HG03432 (cell line): ENCODE measurements around the gene LCP1.
A peak's percentile ranks its signal among the peaks of the same experiment; 100 is the strongest.

Experiments used
- ATAC-seq: cut with Tn5 transposase; IDR thresholded peaks from one replicate; pipeline ENCODE4 v1.9.1; 2021; ENCODE audit warnings: mild to moderate bottlenecking, moderate library complexity; ENCODE audit not compliant: unreplicated experiment

Gene LCP1

DNA sequence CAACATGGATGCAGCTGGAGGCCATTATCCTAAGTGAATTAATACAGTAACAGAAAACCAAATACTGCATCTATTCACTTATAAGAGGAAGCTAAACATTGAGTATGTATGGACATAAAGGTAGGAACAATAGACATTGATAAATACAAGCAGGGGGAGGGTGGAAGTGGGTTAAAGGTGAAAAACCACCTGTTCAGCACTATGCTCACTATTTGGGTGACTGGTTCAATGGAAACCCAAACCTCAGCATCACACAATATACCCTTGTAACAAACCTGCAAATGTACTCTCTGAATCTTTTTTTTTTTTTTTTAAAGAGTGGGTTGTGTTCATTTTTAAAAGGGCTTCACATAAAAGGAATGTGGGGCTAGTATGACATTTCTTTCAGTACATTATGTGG, 50.3 kb downstream of the LCP1 start:
- ATAC-seq, result no peak

DNA sequence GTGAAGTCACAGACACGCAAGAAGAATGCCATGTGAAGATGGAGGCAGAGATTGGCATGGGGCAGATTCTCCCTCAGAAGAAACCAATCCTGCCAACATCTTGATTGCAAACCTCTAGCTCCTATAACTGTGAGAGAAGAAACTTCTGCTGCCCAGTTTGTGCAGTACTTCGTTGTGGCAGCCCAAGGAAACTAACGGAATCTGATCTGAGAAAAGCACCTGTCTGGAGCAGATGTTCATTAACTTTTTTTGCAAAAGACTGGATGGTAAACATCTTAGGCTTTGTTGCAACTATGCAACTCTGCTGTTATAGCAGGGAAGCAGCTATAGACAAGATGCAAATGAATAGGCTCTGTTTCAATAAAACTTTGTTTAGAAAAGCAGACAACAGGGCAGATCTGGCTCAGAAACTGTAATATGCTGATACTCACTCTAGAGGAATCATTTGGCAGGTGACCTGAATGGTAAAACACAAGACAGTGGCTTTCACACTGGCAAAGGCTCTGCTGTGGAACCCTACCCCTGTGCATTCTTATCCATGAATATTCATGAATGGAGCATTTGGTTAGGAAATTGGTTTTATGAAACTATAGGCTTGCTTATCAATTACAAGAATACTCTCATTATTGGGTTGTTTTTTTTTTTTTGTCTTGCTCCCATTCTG, 51.9 kb downstream of the LCP1 start:
- ATAC-seq, result no peak

DNA sequence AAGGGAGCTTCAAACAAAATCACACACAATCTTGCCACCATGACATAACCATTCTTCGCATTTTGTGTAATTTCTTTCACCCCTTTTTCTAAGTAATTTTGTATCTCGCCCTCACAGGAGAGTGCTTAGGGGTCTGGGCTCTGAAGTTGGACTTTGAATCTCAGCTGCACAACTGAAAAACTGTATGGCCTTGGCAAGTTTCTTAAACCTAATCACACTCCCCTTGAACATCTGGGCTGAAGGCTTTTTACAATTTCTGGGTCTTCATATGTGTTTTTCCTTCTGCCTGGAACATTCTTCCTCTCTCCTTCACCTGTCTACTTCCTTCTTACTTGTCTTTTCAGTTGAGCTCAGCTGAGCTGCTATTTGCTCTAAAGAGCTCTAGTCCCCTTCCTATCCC, 52.9 kb downstream of the LCP1 start:
- ATAC-seq, result no peak

GRCh38 chr13:46127358-46128023, 54.5 kb downstream of the LCP1 start:
- ATAC-seq, result no peak

GRCh38 chr13:46126552-46127357, 55.2 kb downstream of the LCP1 start:
- peak; percentile 73 for ATAC-seq

DNA sequence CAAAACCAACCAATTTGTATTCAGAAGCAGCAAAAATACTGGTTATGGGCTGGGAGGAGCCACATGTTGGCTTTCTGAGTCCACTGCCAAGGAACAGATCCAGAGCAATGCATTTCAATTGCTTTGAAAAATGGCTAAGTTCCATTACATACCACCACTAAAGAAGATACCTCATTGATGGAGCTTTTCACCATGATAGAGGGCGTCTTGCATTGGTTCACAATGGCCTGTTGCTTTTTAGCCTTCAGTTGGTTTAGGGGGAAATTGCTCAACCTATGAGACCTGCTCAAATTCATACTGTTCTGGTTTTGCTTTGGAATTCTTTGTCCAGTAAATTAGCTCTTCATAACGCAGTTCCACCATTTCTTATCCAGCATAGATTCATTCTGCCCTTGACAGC, 55.9 kb downstream of the LCP1 start:
- no peak for ATAC-seq

GRCh38 chr13:46124967-46125933, 56.7 kb downstream of the LCP1 start:
- no peak for ATAC-seq

DNA sequence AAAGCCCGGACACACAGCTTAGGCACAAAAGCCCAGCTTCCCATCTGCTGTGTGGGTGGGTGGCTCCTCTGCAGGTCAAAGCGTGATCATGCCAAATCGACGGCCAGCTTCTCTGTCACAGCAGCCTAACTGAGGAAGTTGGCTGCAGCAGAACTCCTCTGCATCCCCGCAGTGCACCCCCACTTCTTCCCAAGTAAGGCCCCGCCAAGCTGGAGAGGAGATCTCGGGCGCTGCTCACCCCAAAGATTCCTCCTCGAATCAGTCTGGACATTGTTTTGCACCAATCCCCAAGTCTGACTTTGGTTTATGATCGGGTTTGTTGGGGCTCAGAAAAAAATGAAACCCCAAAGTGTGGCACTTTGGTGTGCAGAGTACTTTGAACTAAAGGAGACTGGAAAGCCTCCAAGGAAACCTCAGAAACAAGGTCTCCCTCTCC, 57.4 kb downstream of the LCP1 start:
- ATAC-seq, result no peak

DNA sequence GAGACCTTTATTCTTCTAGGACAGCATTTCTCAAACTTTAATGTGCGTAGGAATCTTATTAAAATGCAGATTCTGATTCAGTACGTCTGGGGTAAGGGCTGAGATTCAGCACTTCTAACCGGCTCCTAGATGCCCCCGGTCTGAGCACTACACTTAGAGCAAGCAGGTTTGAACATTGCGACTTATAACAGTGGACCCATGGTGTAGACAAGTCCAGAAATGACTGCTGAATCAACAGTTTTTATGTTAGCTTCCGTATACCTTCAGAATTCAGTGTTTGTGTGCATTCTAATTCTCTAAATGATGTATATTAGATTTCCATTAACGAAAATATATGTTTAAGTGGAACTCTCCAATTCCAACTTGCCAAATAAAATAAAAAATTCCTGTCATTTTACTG, 59.7 kb downstream of the LCP1 start:
- ATAC-seq, result no peak

GRCh38 chr13:46121597-46122163, 60.3 kb downstream of the LCP1 start:
- no peak for ATAC-seq

DNA sequence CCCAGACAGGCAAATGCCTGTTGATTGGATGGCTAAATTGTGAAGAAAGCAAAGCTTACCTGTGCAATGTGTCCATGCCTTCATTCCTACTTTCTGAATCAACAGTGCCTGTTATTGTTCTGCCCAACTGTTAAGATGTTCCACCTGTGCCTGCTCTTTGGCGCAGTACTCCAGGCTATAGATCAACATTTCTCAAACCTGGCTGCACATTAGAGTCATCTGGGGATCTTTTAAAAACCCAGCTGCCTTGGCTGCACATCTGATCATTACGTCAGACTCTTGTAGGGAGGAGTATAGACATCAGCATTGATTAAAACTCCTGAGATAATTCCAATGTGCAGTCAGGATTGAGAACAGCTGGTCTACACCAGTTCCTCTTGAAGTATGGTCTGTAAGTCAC, 60.9 kb downstream of the LCP1 start:
- no peak for ATAC-seq

- no peak for ATAC-seq
Observed at GRCh38 chr13:46119883-46120614, 61.9 kb downstream of the LCP1 start.

- ATAC-seq, result no peak
Observed at GRCh38 chr13:46116653-46117502, 65.1 kb downstream of the LCP1 start.

GRCh38 chr13:46114613-46115012, 67.4 kb downstream of the LCP1 start:
- no peak for ATAC-seq

- ATAC-seq, result no peak
Observed at GRCh38 chr13:46113596-46113995, 68.4 kb downstream of the LCP1 start.

GRCh38 chr13:46111151-46111550, 70.8 kb downstream of the LCP1 start:
- no peak for ATAC-seq

- no peak for ATAC-seq
Observed at GRCh38 chr13:46109451-46109850, 72.5 kb downstream of the LCP1 start.

- no peak for ATAC-seq
Observed at GRCh38 chr13:46106839-46107371, 75.1 kb downstream of the LCP1 start.

GRCh38 chr13:46104868-46105267, 77.1 kb downstream of the LCP1 start, which contains the start of gene CPB2:
Gene CPB2 (minus strand): TSS chr13:46105033. CDS start chr13:46105009, 24 bp downstream.
- ATAC-seq, result no peak
